H1 (cell line): ENCODE data around the gene RFX3. TPM values are rescaled to one million over a fixed set of nuclear protein-coding genes. Genes with fewer than 3 reads are reported as not detected.

Source experiments
- CTCF ChIA-PET: fragments of 300-600 bp; sonication (Branson Sonifier 250); formaldehyde crosslinking; loops from one replicate; lab custom pipeline; 2021; ENCODE audit not compliant: partially characterized antibody; lab: Charles Lee
- POLR2A ChIA-PET: fragments of 300-600 bp; sonication (Branson Sonifier 250); formaldehyde crosslinking; loops from one replicate; lab custom pipeline; 2021; ENCODE audit warnings: inconsistent platforms; ENCODE audit not compliant: partially characterized antibody; lab: Charles Lee
- DNase-seq, 2 experiments: peaks; one replicate each; pipeline versions ENCODE4 v3.0.0 to v3.0.0-alpha.2; 2010 to 2022; ENCODE audit warnings: low spot score in 2 of 2, low read depth in 1 of 2, mixed read lengths in 1 of 2
- FAIRE-seq: peaks from 2 replicates; lab custom pipeline; 2011; peaks lifted over from hg19 to GRCh38; lab: Jason Lieb, UNC
- H2AFZ ChIP-seq: 2 replicates; pipeline ENCODE4 v1.8.1; 2012; ENCODE audit warnings: low read length, inconsistent platforms
- H2AK5ac ChIP-seq: 2 replicates; pipeline ENCODE4 v1.6.1; 2013; ENCODE audit warnings: low read depth, low read length
- H2BK120ac ChIP-seq: replicated peaks from 2 replicates; pipeline ENCODE3; 2013; ENCODE audit warnings: low read depth, low read length, inconsistent platforms
- H2BK12ac ChIP-seq: 2 replicates; pipeline ENCODE4 v1.6.1; 2013; ENCODE audit warnings: low read depth, low read length
- H2BK15ac ChIP-seq: 2 replicates; pipeline ENCODE4 v1.6.1; 2013; ENCODE audit warnings: low read length
- H2BK20ac ChIP-seq: 2 replicates; pipeline ENCODE4 v1.6.1; 2013; ENCODE audit warnings: low read length
- H2BK5ac ChIP-seq: 2 replicates; pipeline ENCODE4 v1.6.1; 2013; ENCODE audit warnings: low read depth, low read length
- H3K14ac ChIP-seq: 2 replicates; pipeline ENCODE4 v1.6.1; 2013; ENCODE audit warnings: inconsistent platforms; ENCODE audit not compliant: insufficient read length
- H3K18ac ChIP-seq: 2 replicates; pipeline ENCODE4 v1.6.1; 2013; ENCODE audit warnings: low read length; ENCODE audit errors: extremely low read depth
- H3K23ac ChIP-seq: 2 replicates; pipeline ENCODE4 v1.6.1; 2013; ENCODE audit warnings: inconsistent platforms; ENCODE audit not compliant: insufficient read length
- H3K23me2 ChIP-seq: 2 replicates; pipeline ENCODE4 v1.6.1; 2013; ENCODE audit warnings: low read depth, low read length
- H3K27ac ChIP-seq: 2 replicates; pipeline ENCODE4 v1.6.1; 2011; ENCODE audit warnings: low read depth, low read length, inconsistent platforms
- H3K27me3 ChIP-seq, 4 experiments: replicated peaks in 1 of 4; 1 replicate in 1 of 4; 2 replicates in 3 of 4; pipeline versions ENCODE4 v1.6.1 to v1.8.1; 2011 to 2013; ENCODE audit warnings: low read length in 3 of 4, mild to moderate bottlenecking in 3 of 4, inconsistent platforms in 2 of 4, mixed read lengths in 2 of 4, moderate library complexity in 1 of 4; ENCODE audit not compliant: control insufficient read depth in 3 of 4, insufficient read depth in 3 of 4; ENCODE audit errors: extremely low read depth in 1 of 4
- H3K36me3 ChIP-seq, 4 experiments: 2 replicates each; pipeline versions ENCODE4 v1.6.1 to v1.8.1; 2011 to 2013; ENCODE audit warnings: mild to moderate bottlenecking in 4 of 4, low read length in 3 of 4, moderate library complexity in 2 of 4, control low read depth in 1 of 4, inconsistent platforms in 1 of 4; ENCODE audit not compliant: insufficient read depth in 4 of 4, control insufficient read depth in 2 of 4
- H3K4ac ChIP-seq: replicated peaks from 2 replicates; pipeline ENCODE3; 2013; ENCODE audit warnings: low read length, low read depth, mixed read lengths, inconsistent platforms; ENCODE audit not compliant: insufficient read length
- H3K4me1 ChIP-seq, 4 experiments: replicated peaks in 1 of 4; 1 replicate in 1 of 4; 2 replicates in 3 of 4; pipeline versions ENCODE4 v1.6.1 to v1.8.1; 2011 to 2013; ENCODE audit warnings: low read length in 3 of 4, inconsistent platforms in 2 of 4, mixed read lengths in 1 of 4; ENCODE audit not compliant: insufficient read depth in 4 of 4, control insufficient read depth in 3 of 4
- H3K4me2 ChIP-seq, 2 experiments: 2 replicates each; pipeline versions ENCODE4 v1.6.1 to v1.8.1; 2011 to 2013; ENCODE audit warnings: low read depth in 2 of 2, low read length in 2 of 2, control low read depth in 1 of 2, inconsistent platforms in 1 of 2, mild to moderate bottlenecking in 1 of 2; ENCODE audit not compliant: insufficient read depth in 1 of 2
- H3K4me3 ChIP-seq, 4 experiments: fragments of 200-600, 300-600 bp in 1 of 4; sonication (generic), shearing (Covaris generic), sonication (Bioruptor Twin) in 1 of 4; 2 replicates each; pipeline versions ENCODE4 v1.5.1 to v1.8.1; 2011 to 2016; ENCODE audit warnings: low read length in 4 of 4, low read depth in 3 of 4, control low read depth in 2 of 4, inconsistent platforms in 2 of 4, mild to moderate bottlenecking in 2 of 4, mixed read lengths in 1 of 4, moderate library complexity in 1 of 4; ENCODE audit not compliant: insufficient read depth in 2 of 4; ENCODE audit errors: extremely low read depth in 1 of 4
- H3K56ac ChIP-seq: replicated peaks from 2 replicates; pipeline ENCODE3; 2013; ENCODE audit warnings: low read depth, mild to moderate bottlenecking, mixed read lengths, low read length, inconsistent platforms; ENCODE audit not compliant: insufficient read length
- H3K79me1 ChIP-seq: 2 replicates; pipeline ENCODE4 v1.6.1; 2013; ENCODE audit warnings: low read depth, low read length, control low read depth
- H3K79me2 ChIP-seq, 2 experiments: 2 replicates each; pipeline versions ENCODE4 v1.6.1 to v1.8.1; 2012 to 2013; ENCODE audit warnings: low read length in 2 of 2, mild to moderate bottlenecking in 2 of 2, inconsistent platforms in 1 of 2; ENCODE audit not compliant: insufficient read depth in 2 of 2, control insufficient read depth in 1 of 2
- H3K9ac ChIP-seq, 4 experiments: replicated peaks in 1 of 4; 1 replicate in 1 of 4; 2 replicates in 3 of 4; pipeline versions ENCODE4 v1.6.1 to v1.8.1; 2011 to 2013; ENCODE audit warnings: low read depth in 3 of 4, low read length in 3 of 4, control low read depth in 2 of 4, mild to moderate bottlenecking in 2 of 4, moderate library complexity in 2 of 4, inconsistent platforms in 1 of 4; ENCODE audit errors: extremely low read depth in 1 of 4
- H3K9me3 ChIP-seq, 2 experiments: 2 replicates each; pipeline versions ENCODE4 v1.6.1 to v1.8.1; 2012 to 2013; ENCODE audit warnings: mild to moderate bottlenecking in 2 of 2, moderate library complexity in 2 of 2, control low read depth in 1 of 2, inconsistent platforms in 1 of 2, low read depth in 1 of 2, low read length in 1 of 2, mixed read lengths in 1 of 2; ENCODE audit not compliant: insufficient read depth in 2 of 2
- H4K20me1 ChIP-seq, 2 experiments: replicated peaks in 1 of 2; 2 replicates each; pipeline versions ENCODE3 to v1.8.1; 2011 to 2013; ENCODE audit warnings: inconsistent platforms in 2 of 2, low read length in 2 of 2, mild to moderate bottlenecking in 1 of 2; ENCODE audit not compliant: insufficient read depth in 2 of 2, control insufficient read depth in 1 of 2
- H4K5ac ChIP-seq: 2 replicates; pipeline ENCODE4 v1.6.1; 2013; ENCODE audit warnings: low read length, low read depth, mixed read lengths, inconsistent platforms; ENCODE audit not compliant: insufficient read length
- H4K8ac ChIP-seq: 2 replicates; pipeline ENCODE4 v1.8.0; 2013; ENCODE audit warnings: mild to moderate bottlenecking, moderate library complexity, low read length, inconsistent platforms; ENCODE audit not compliant: insufficient read depth; ENCODE audit errors: extremely low read depth
- H4K91ac ChIP-seq: replicated peaks from 2 replicates; pipeline ENCODE3; 2013; ENCODE audit warnings: low read length, mixed read lengths, inconsistent platforms; ENCODE audit not compliant: insufficient read length
- CHD1 ChIP-seq: IDR thresholded peaks from 2 replicates; pipeline ENCODE4 v1.6.1; 2012; ENCODE audit warnings: low read depth, low read length, improper control_type of control experiment
- CTCF ChIP-seq, 3 experiments: IDR thresholded peaks; 1 replicate in 2 of 3; 2 replicates in 1 of 3; pipeline versions ENCODE4 v1.5.1 to v1.6.1; 2011; ENCODE audit warnings: low read length in 3 of 3, mild to moderate bottlenecking in 3 of 3, inconsistent platforms in 2 of 3, low read depth in 1 of 3, moderate library complexity in 1 of 3; ENCODE audit not compliant: insufficient read depth in 1 of 3; ENCODE audit errors: control extremely low read depth in 1 of 3
- EGR1 ChIP-seq: IDR thresholded peaks from 2 replicates; pipeline ENCODE4 v1.6.1; 2011; ENCODE audit warnings: low read depth, low read length, borderline replicate concordance
- EZH2 ChIP-seq: fragments of 200-600 bp; sonication (generic); IDR thresholded peaks from 2 replicates; pipeline ENCODE4 v1.7.1; 2012; ENCODE audit warnings: low read depth, mild to moderate bottlenecking, moderate library complexity, low read length, inconsistent platforms; ENCODE audit not compliant: severe bottlenecking
- FOSL1 ChIP-seq: IDR thresholded peaks from 2 replicates; pipeline ENCODE4 v1.6.1; 2011; ENCODE audit warnings: mild to moderate bottlenecking, low read depth, low read length, moderate library complexity; ENCODE audit not compliant: insufficient read depth
- JUN ChIP-seq: IDR thresholded peaks from 2 replicates; pipeline ENCODE4 v1.6.1; 2011; ENCODE audit warnings: low read depth, mild to moderate bottlenecking, improper control_type of control experiment, low read length
- JUND ChIP-seq: IDR thresholded peaks from 2 replicates; pipeline ENCODE4 v1.6.1; 2011; ENCODE audit warnings: mild to moderate bottlenecking, improper control_type of control experiment, low read length
- KDM4A ChIP-seq: IDR thresholded peaks from one replicate; pipeline ENCODE4 v1.7.1; 2012; ENCODE audit warnings: low read depth, mild to moderate bottlenecking, moderate library complexity, low read length, inconsistent platforms; ENCODE audit not compliant: severe bottlenecking
- KDM5A ChIP-seq: fragments of 200-600 bp; IDR thresholded peaks from 2 replicates; pipeline ENCODE4 v1.7.1; 2012; ENCODE audit warnings: mild to moderate bottlenecking, low read length, inconsistent platforms, mixed read lengths
- POLR2A ChIP-seq, 2 experiments: IDR thresholded peaks; 1 replicate in 1 of 2; 2 replicates in 1 of 2; pipeline ENCODE4 v1.6.1; 2011; ENCODE audit warnings: low read depth in 2 of 2, low read length in 2 of 2, mild to moderate bottlenecking in 2 of 2; ENCODE audit errors: control extremely low read depth in 1 of 2
- SIX5 ChIP-seq: IDR thresholded peaks from 2 replicates; pipeline ENCODE4 v1.6.1; 2011; ENCODE audit warnings: mild to moderate bottlenecking, low read depth, low read length
- SP4 ChIP-seq: IDR thresholded peaks from 2 replicates; pipeline ENCODE4 v1.6.1; 2012; ENCODE audit warnings: low read length, inconsistent platforms
- WGBS, 2 experiments: shearing (Covaris generic) in 1 of 2; methylation state at CpG; one replicate each; pipeline versions ENCODE4 v1.1.6 to v1.1.7; 2013 to 2015; ENCODE audit warnings: low lambda C conversion rate in 2 of 2, mixed read lengths in 2 of 2, inconsistent platforms in 1 of 2, low coverage in 1 of 2, missing lambda C conversion rate in 1 of 2; ENCODE audit not compliant: insufficient replicate concordance in 2 of 2, insufficient coverage in 1 of 2, insufficient read length in 1 of 2; ENCODE audit errors: extremely low coverage in 1 of 2, missing lambda C conversion rate in 1 of 2; 5-methylcytosine and 5-hydroxymethylcytosine counted together
- polyA plus RNA-seq, 7 experiments: library from polyadenylated mRNA; depleted of rRNA in 3 of 7; stranded (reverse) in 5 of 7; unstranded in 2 of 7; fragments of >200 nt in 5 of 7; fragments of 200-250 nt in 2 of 7; gene quantifications; 1 replicate in 5 of 7; 2 replicates in 1 of 7; 4 replicates in 1 of 7; pipeline versions ENCODE4 v1.2.1 to v1.2.3, GENCODE V29; 2011 to 2013; ENCODE audit warnings: missing spikeins in 2 of 7, mixed read lengths in 2 of 7
- total RNA-seq: library from RNA; stranded (reverse); fragmentation: NEBNext Ultra II Directional; extraction: Animal tissue kit (Norgen Biotek cat#: 25700); gene quantifications from 2 replicates; pipeline ENCODE4 v1.2.1, GENCODE V29; 2021

The RFX3 gene
- total and polyA plus RNA-seq, 2 of the 8 experiments (the other 6 are each of a cell fraction or from before 2014, with no cell fraction given): 4.9 to 22.6 TPM

GRCh38 chr9:3256571-3257330, 269.1 kb downstream of the RFX3 start:
- Histone ChIP-seq H3K4me3 (no peak overlapping the region), H2AK5ac (no peak overlapping the region), H3K9ac (no peak overlapping the region), H4K8ac (no peak overlapping the region), H3K9me3 (no peaks in the 10 kb centered on the region), H3K27ac (no peak overlapping the region), H3K23me2 (no peaks in the 10 kb centered on the region), H2AFZ (no peak overlapping the region), H3K27me3 (no peaks in the 10 kb centered on the region), H2BK5ac (no peak overlapping the region), H3K79me2 (no peaks in the 10 kb centered on the region), H3K4ac (no peak overlapping the region), H4K91ac (no peak overlapping the region), H3K4me2 (no peak overlapping the region), H3K36me3 (peaks cover 2 to 10% (median 7%) of the 10 kb centered on the region in 4 experiments; a peak in 2 of 8 replicates), H3K18ac (no peak overlapping the region), H4K20me1 (no peaks in the 10 kb centered on the region), H3K23ac (no peak overlapping the region), H2BK120ac (no peak overlapping the region), H3K14ac (no peak overlapping the region), H2BK12ac (no peak overlapping the region), H2BK15ac (no peak overlapping the region), H2BK20ac (no peak overlapping the region), H3K79me1 (no peaks in the 10 kb centered on the region), H4K5ac (no peak overlapping the region), H3K56ac (no peak overlapping the region), H3K4me1 (no peaks in the 10 kb centered on the region)
- POLR2A ChIA-PET: no interaction called here
- CTCF ChIA-PET: no interaction called here
- DNase-seq: no peak
- FAIRE-seq: no peak
- 88% methylated on average over 3 of the region's 3 CpGs; no CpG with 5 or more reads in 1 of the 2 experiments for WGBS, 2 experiments
- TF ChIP-seq POLR2A (IDR thresholded peaks at IDR 0.05; ENCODE audit: control extremely low read depth in 1 of 2, low read depth in 2 of 2, low read length in 2 of 2) (no peak), EGR1 (no peak), EZH2 (no peak), FOSL1 (no peak), CTCF (IDR thresholded peaks at IDR 0.05; ENCODE audit: control extremely low read depth in 1 of 3, insufficient read depth in 1 of 3, low read depth in 1 of 3, low read length in 3 of 3) (no peak), JUN (no peak), SP4 (no peak), CHD1 (no peak), JUND (no peak), KDM5A (no peak), SIX5 (no peak), KDM4A (no peak)
